Activated CD8-positive, alpha-beta T cell treated with anti-CD3 and anti-CD28 coated beads for 36 hours (primary cell): ENCODE data around the gene MAP4K2. TPM values are rescaled to one million over a fixed set of nuclear protein-coding genes. Genes with fewer than 3 reads are reported as not detected.

Experiments
- ATAC-seq: fragments of 200-7000 bp; cut with Tn5 transposase; one replicate; pipeline ENCODE4 v1.10.0; 2021; ENCODE audit warnings: mild to moderate bottlenecking, moderate library complexity
- CTCF ChIA-PET: fragments of 350-600 bp; sonication (Branson Sonifier 250); formaldehyde crosslinking; loops from one replicate; lab custom pipeline; 2021; ENCODE audit warnings: antibody characterized with exemption; lab: Charles Lee
- POLR2A ChIA-PET: fragments of 350-600 bp; sonication (Branson Sonifier 250); formaldehyde crosslinking; loops from one replicate; lab custom pipeline; 2021; ENCODE audit warnings: antibody characterized with exemption; lab: Charles Lee
- DNase-seq: peaks from one replicate; pipeline ENCODE4 v3.0.0-alpha.2; 2020
- H3K27ac Mint-ChIP-seq: one replicate; pipeline ENCODE4 v1.8.0; 2021; ENCODE audit warnings: mild to moderate bottlenecking, mixed read lengths
- H3K27me3 Mint-ChIP-seq: one replicate; pipeline ENCODE4 v1.8.0; 2021; ENCODE audit warnings: mixed read lengths
- H3K36me3 Mint-ChIP-seq: one replicate; pipeline ENCODE4 v1.8.0; 2021; ENCODE audit warnings: low read depth, mixed read lengths
- H3K4me1 Mint-ChIP-seq: one replicate; pipeline ENCODE4 v1.8.0; 2021; ENCODE audit warnings: low read depth, mixed read lengths
- H3K4me3 Mint-ChIP-seq: one replicate; pipeline ENCODE4 v1.8.0; 2021; ENCODE audit warnings: mild to moderate bottlenecking, moderate library complexity, mixed read lengths
- H3K9me3 Mint-ChIP-seq: one replicate; pipeline ENCODE4 v1.8.0; 2021; ENCODE audit warnings: mixed read lengths
- intact Hi-C: fragments of 100-400 bp; cut with micrococcal nuclease; formaldehyde crosslinking; loops from one replicate; pipeline ENCODE4 v1.10.0; 2022
- total RNA-seq, 2 experiments: library from RNA; stranded (reverse); gene quantifications; one replicate each; pipeline ENCODE4 v1.2.3, GENCODE V29; 2021
- TF ChIP-seq, protein P1 (sequence below): fragments of 200-600 bp; IDR thresholded peaks from one replicate; pipeline ENCODE4 v1.8.0; 2022; ENCODE audit warnings: antibody characterized with exemption, mild to moderate bottlenecking

The MAP4K2 gene
- total RNA-seq, 2 experiments from 2014 or later, result 56.4 to 58.0 TPM

DNA sequence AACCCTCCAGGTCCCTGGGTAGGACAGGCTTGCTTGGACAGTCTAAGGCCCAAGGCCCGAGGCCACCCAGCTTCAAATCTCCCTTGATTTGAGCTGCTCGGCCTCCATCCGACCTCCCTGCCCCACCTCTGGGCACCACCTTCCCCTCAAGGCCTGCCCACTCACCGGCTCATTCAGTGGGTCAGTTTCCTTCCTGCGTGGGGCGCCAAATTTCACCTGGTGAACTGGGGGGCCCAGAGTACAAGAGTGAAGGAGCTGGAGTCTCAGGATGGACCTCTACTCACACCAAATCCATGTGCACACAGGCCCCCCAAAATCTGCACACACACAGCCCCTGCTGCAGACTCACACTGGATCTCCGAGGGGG is 3.8 kb downstream of the MAP4K2 start:
- no peaks in the 10 kb centered on the region for H3K9me3 Mint-ChIP-seq
- no peak overlapping the region for H3K4me3 Mint-ChIP-seq
- H3K27me3 Mint-ChIP-seq, result no peaks in the 10 kb centered on the region
- H3K4me1 Mint-ChIP-seq, result peaks cover 39% of the 10 kb centered on the region
- intact Hi-C loops, result no loop called here
- CTCF ChIA-PET, result interaction anchor here (0.8 to 3.1 kb wide), 4 partner anchors 9 to 20 kb away, joined by 3 to 10 read pairs (median 4); partner anchors contain the start of gene SF1
- TF ChIP-seq, protein P1, sequence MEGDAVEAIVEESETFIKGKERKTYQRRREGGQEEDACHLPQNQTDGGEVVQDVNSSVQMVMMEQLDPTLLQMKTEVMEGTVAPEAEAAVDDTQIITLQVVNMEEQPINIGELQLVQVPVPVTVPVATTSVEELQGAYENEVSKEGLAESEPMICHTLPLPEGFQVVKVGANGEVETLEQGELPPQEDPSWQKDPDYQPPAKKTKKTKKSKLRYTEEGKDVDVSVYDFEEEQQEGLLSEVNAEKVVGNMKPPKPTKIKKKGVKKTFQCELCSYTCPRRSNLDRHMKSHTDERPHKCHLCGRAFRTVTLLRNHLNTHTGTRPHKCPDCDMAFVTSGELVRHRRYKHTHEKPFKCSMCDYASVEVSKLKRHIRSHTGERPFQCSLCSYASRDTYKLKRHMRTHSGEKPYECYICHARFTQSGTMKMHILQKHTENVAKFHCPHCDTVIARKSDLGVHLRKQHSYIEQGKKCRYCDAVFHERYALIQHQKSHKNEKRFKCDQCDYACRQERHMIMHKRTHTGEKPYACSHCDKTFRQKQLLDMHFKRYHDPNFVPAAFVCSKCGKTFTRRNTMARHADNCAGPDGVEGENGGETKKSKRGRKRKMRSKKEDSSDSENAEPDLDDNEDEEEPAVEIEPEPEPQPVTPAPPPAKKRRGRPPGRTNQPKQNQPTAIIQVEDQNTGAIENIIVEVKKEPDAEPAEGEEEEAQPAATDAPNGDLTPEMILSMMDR, result no peak
- H3K27ac Mint-ChIP-seq, result no peak overlapping the region
- DNase-seq (no peak), ATAC-seq (no peak)
- POLR2A ChIA-PET, result interaction anchor here (0.7 to 2.3 kb wide), 4 partner anchors 14 to 54 kb away, joined by 3 to 8 read pairs (median 4); no protein-coding TSS in a partner anchor
- peaks cover 14% of the 10 kb centered on the region for H3K36me3 Mint-ChIP-seq

GRCh38 chr11:64796757-64797541 is 6.1 kb downstream of the MAP4K2 start:
- peaks cover 34% of the 10 kb centered on the region for H3K4me1 Mint-ChIP-seq
- H3K4me3 Mint-ChIP-seq, result no peak overlapping the region
- intact Hi-C loops, result no loop called here
- DNase-seq (no peak), ATAC-seq (no peak)
- ChIA-PET CTCF (no interaction called here), POLR2A (interaction anchor here (1.0 to 1.4 kb wide), 2 partner anchors 8 to 217 kb away, joined by 3 read pairs; partner anchors contain the start of gene ARL2)
- TF ChIP-seq, protein P1, result no peak
- H3K9me3 Mint-ChIP-seq, result no peaks in the 10 kb centered on the region
- peaks cover 14% of the 10 kb centered on the region for H3K36me3 Mint-ChIP-seq
- H3K27ac Mint-ChIP-seq, result no peak overlapping the region
- H3K27me3 Mint-ChIP-seq, result no peaks in the 10 kb centered on the region

DNA sequence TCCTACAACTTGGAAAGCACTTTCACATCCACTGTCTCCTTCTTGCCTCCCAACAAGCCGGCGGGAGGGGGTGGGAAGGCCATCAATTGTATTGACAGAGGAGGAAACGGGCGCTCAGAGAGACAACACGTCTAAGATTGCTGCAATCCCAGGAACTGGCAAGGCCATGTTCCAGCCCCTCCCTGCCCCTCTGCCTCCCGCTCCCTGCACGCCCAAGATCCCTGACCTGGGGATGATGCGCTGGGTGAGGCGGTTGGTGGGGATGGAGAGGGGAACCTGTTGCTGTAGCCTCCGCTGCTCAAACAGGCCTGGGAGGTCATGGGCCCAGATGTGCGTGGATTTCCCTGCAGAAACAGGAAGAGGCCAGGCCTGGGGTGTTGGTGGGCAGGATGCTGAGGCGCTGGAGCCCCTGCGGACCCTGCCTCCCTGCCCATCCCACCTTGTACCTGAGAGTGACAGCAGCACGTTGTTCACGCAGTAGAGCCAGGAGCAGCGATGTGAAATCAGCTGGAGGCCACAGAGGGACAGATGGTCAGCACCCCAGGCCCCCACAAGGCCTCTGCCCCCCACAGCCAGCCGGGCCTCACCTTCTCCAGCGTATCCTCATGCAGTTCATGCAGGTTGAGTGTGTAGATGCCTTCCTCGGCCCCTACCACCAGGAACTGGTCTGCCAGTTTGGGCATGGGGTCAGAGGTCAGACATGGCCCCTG is 6.8 kb downstream of the MAP4K2 start:
- H3K4me1 Mint-ChIP-seq, result peaks cover 27% of the 10 kb centered on the region
- no peak for ATAC-seq
- H3K27ac Mint-ChIP-seq, result peak overlapping the region; percentile 36
- H3K27me3 Mint-ChIP-seq, result no peaks in the 10 kb centered on the region
- intact Hi-C loops, result no loop called here
- ChIA-PET CTCF (no interaction called here), POLR2A (interaction anchor here (1.0 to 1.4 kb wide), 2 partner anchors 7 to 218 kb away, joined by 3 read pairs; partner anchors contain the start of gene ARL2)
- H3K9me3 Mint-ChIP-seq, result no peaks in the 10 kb centered on the region
- peaks cover 14% of the 10 kb centered on the region for H3K36me3 Mint-ChIP-seq
- TF ChIP-seq, protein P1, result no peak
- no peak for DNase-seq
- H3K4me3 Mint-ChIP-seq, result no peak overlapping the region

GRCh38 chr11:64794526-64794925 is 8.5 kb downstream of the MAP4K2 start:
- ChIA-PET CTCF (interaction anchor here (1.0 to 2.2 kb wide), 3 partner anchors 9 to 54 kb away, joined by 3 to 6 read pairs (median 3); partner anchors contain the start of gene SF1), POLR2A (interaction anchor here (1.1 to 1.2 kb wide), 3 partner anchors 8 to 26 kb away, joined by 3 to 4 read pairs (median 3); no protein-coding TSS in a partner anchor)
- no peak for DNase-seq
- Mint-ChIP-seq H3K4me1 (peaks cover 22% of the 10 kb centered on the region), H3K4me3 (no peak overlapping the region), H3K36me3 (peaks cover 14% of the 10 kb centered on the region), H3K27me3 (no peaks in the 10 kb centered on the region), H3K27ac (no peak overlapping the region), H3K9me3 (no peaks in the 10 kb centered on the region)
- TF ChIP-seq, protein P1, result no peak
- no peak for ATAC-seq
- intact Hi-C loops, result no loop called here
